Common myeloid progenitor, CD34-positive (primary cell): Measurements from ENCODE around the gene FAM227B.

Source experiments
- CTCF ChIA-PET: fragments of 350-600 bp; sonication (Branson Sonifier 250); formaldehyde crosslinking; loops from one replicate; lab custom pipeline; 2021; ENCODE audit warnings: antibody characterized with exemption; lab: Charles Lee
- POLR2A ChIA-PET: fragments of 350-600 bp; sonication (Branson Sonifier 250); formaldehyde crosslinking; loops from one replicate; lab custom pipeline; 2021; ENCODE audit warnings: antibody characterized with exemption; lab: Charles Lee
- DNase-seq, 3 donors: peaks; one replicate each; pipeline versions ENCODE4 v3.0.0 to v3.0.0-alpha.2; 2013
- H3K27ac ChIP-seq, 2 experiments: 1 replicate in 1 of 2; 2 replicates in 1 of 2; pipeline ENCODE4 v1.7.0; 2013; ENCODE audit warnings: inconsistent platforms in 2 of 2, low read length in 2 of 2, mild to moderate bottlenecking in 2 of 2, low read depth in 1 of 2, moderate library complexity in 1 of 2; ENCODE audit not compliant: severe bottlenecking in 2 of 2, insufficient read depth in 1 of 2, poor library complexity in 1 of 2
- H3K27me3 ChIP-seq, 5 experiments: replicated peaks in 2 of 5; 1 replicate in 3 of 5; 2 replicates in 2 of 5; pipeline versions ENCODE4 v1.6.1 to v1.7.0; 2013; ENCODE audit warnings: low read length in 4 of 5, mild to moderate bottlenecking in 2 of 5, moderate library complexity in 2 of 5, inconsistent platforms in 1 of 5; ENCODE audit not compliant: insufficient read depth in 5 of 5, control insufficient read depth in 4 of 5
- H3K36me3 ChIP-seq, 4 experiments: 1 replicate in 2 of 4; 2 replicates in 2 of 4; pipeline versions ENCODE4 v1.6.1 to v1.7.0; 2013; ENCODE audit warnings: low read length in 3 of 4, control low read depth in 1 of 4, mild to moderate bottlenecking in 1 of 4; ENCODE audit not compliant: control insufficient read depth in 4 of 4, insufficient read depth in 4 of 4
- H3K4me1 ChIP-seq, 4 experiments: 1 replicate in 3 of 4; 2 replicates in 1 of 4; pipeline versions ENCODE4 v1.6.1 to v1.7.1; 2013; ENCODE audit warnings: low read length in 3 of 4, mild to moderate bottlenecking in 3 of 4, control low read depth in 1 of 4, inconsistent platforms in 1 of 4, moderate library complexity in 1 of 4; ENCODE audit not compliant: control insufficient read depth in 4 of 4, insufficient read depth in 4 of 4; ENCODE audit errors: control extremely low read depth in 1 of 4
- H3K4me3 ChIP-seq, 7 experiments: 1 replicate in 4 of 7; 2 replicates in 3 of 7; pipeline versions ENCODE4 v1.5.1 to v1.7.0; 2013; ENCODE audit warnings: mild to moderate bottlenecking in 7 of 7, low read length in 6 of 7, moderate library complexity in 6 of 7, inconsistent platforms in 2 of 7, low read depth in 2 of 7, control low read depth in 1 of 7; ENCODE audit not compliant: insufficient read depth in 4 of 7, control insufficient read depth in 1 of 7; ENCODE audit errors: extremely low read depth in 1 of 7
- H3K9me3 ChIP-seq, 5 experiments: 1 replicate in 4 of 5; 2 replicates in 1 of 5; pipeline versions ENCODE4 v1.6.1 to v1.7.1; 2013; ENCODE audit warnings: low read length in 4 of 5, mild to moderate bottlenecking in 2 of 5, inconsistent platforms in 1 of 5, low read depth in 1 of 5, moderate library complexity in 1 of 5; ENCODE audit not compliant: control insufficient read depth in 4 of 5, insufficient read depth in 2 of 5; ENCODE audit errors: control extremely low read depth in 1 of 5
- WGBS: methylation state at CpG from one replicate; pipeline ENCODE4 v1.1.5; 2013; ENCODE audit not compliant: insufficient coverage; 5-methylcytosine and 5-hydroxymethylcytosine counted together

FAM227B gene

GRCh38 chr15:49308686-49309085, 311.9 kb downstream of the FAM227B start:
- CTCF ChIA-PET, result interaction anchor here (1.1 kb wide), 1 partner anchor 11 kb away, joined by 3 read pairs; no protein-coding TSS in a partner anchor
- Histone ChIP-seq H3K36me3 (peaks cover 2 to 34% (median 18%) of the 10 kb centered on the region in 4 experiments), H3K9me3 (peaks cover 0 to 3% (median 0%) of the 10 kb centered on the region in 5 experiments), H3K4me1 (no peaks in the 10 kb centered on the region), H3K27me3 (no peaks in the 10 kb centered on the region), H3K4me3 (no peak overlapping the region), H3K27ac (no peak overlapping the region)
- POLR2A ChIA-PET, result no interaction called here
- WGBS, result 83% methylated on average over 1 of the region's 2 CpGs
- no peak for DNase-seq

GRCh38 chr15:49306551-49306950, 314.1 kb downstream of the FAM227B start:
- no peak for DNase-seq
- Histone ChIP-seq H3K4me1 (no peaks in the 10 kb centered on the region), H3K4me3 (no peak overlapping the region), H3K36me3 (peaks cover 2 to 35% (median 20%) of the 10 kb centered on the region in 4 experiments), H3K27me3 (no peaks in the 10 kb centered on the region), H3K27ac (no peak overlapping the region), H3K9me3 (peaks cover 0 to 3% (median 0%) of the 10 kb centered on the region in 5 experiments)
- CTCF ChIA-PET, result no interaction called here
- POLR2A ChIA-PET, result no interaction called here
- WGBS, result no CpG with 5 or more reads among the region's 1 CpG

GRCh38 chr15:49303003-49303402, 317.6 kb downstream of the FAM227B start:
- POLR2A ChIA-PET, result no interaction called here
- peaks cover 2 to 44% (median 25%) of the 10 kb centered on the region in 4 experiments for H3K36me3 ChIP-seq
- no peaks in the 10 kb centered on the region for H3K27me3 ChIP-seq
- no peak overlapping the region for H3K27ac ChIP-seq
- peak in 2 of 3 donors; percentile 1 to 5 for DNase-seq
- CTCF ChIA-PET, result no interaction called here
- no peak overlapping the region for H3K4me3 ChIP-seq
- H3K4me1 ChIP-seq, result no peaks in the 10 kb centered on the region
- WGBS, result 29% methylated on average over 1 of the region's 3 CpGs
- H3K9me3 ChIP-seq, result peaks cover 0 to 10% (median 0%) of the 10 kb centered on the region in 5 experiments

- no peaks in the 10 kb centered on the region for H3K27me3 ChIP-seq
- H3K9me3 ChIP-seq, result peaks cover 0 to 15% (median 3%) of the 10 kb centered on the region in 5 experiments
- no peak overlapping the region for H3K27ac ChIP-seq
- CTCF ChIA-PET, result no interaction called here
- no peak for DNase-seq
- H3K4me1 ChIP-seq, result no peaks in the 10 kb centered on the region
- POLR2A ChIA-PET, result no interaction called here
- H3K4me3 ChIP-seq, result no peak overlapping the region
- H3K36me3 ChIP-seq, result peaks cover 2 to 42% (median 22%) of the 10 kb centered on the region in 4 experiments
Measured at GRCh38 chr15:49301562-49301961, 319.1 kb downstream of the FAM227B start.

- ChIA-PET POLR2A (no interaction called here), CTCF (no interaction called here)
- WGBS, result no CpG with 5 or more reads among the region's 3 CpGs
- Histone ChIP-seq H3K27ac (no peak overlapping the region), H3K9me3 (peaks cover 0 to 15% (median 3%) of the 10 kb centered on the region in 5 experiments), H3K27me3 (no peaks in the 10 kb centered on the region), H3K36me3 (peaks cover 8 to 47% (median 25%) of the 10 kb centered on the region in 4 experiments), H3K4me3 (no peak overlapping the region), H3K4me1 (no peaks in the 10 kb centered on the region)
- no peak for DNase-seq
Measured at GRCh38 chr15:49300856-49301255, 319.8 kb downstream of the FAM227B start.

- no peaks in the 10 kb centered on the region for H3K4me1 ChIP-seq
- no peak overlapping the region for H3K4me3 ChIP-seq
- ChIA-PET CTCF (no interaction called here), POLR2A (interaction anchor here (0.7 kb wide), 1 partner anchor 223 kb away, joined by 3 read pairs; no protein-coding TSS in a partner anchor)
- no CpG with 5 or more reads among the region's 1 CpG for WGBS
- H3K9me3 ChIP-seq, result peaks cover 0 to 15% (median 3%) of the 10 kb centered on the region in 5 experiments
- no peak overlapping the region for H3K27ac ChIP-seq
- DNase-seq, result no peak
- no peaks in the 10 kb centered on the region for H3K27me3 ChIP-seq
- peaks cover 16 to 52% (median 26%) of the 10 kb centered on the region in 4 experiments for H3K36me3 ChIP-seq
Measured at GRCh38 chr15:49297584-49297983, 323.0 kb downstream of the FAM227B start.

- ChIA-PET CTCF (no interaction called here), POLR2A (no interaction called here)
- Histone ChIP-seq H3K4me3 (no peak overlapping the region), H3K36me3 (peaks cover 22 to 53% (median 32%) of the 10 kb centered on the region in 4 experiments), H3K4me1 (no peaks in the 10 kb centered on the region), H3K9me3 (peaks cover 0 to 15% (median 3%) of the 10 kb centered on the region in 5 experiments), H3K27me3 (no peaks in the 10 kb centered on the region), H3K27ac (no peak overlapping the region)
- DNase-seq, result no peak
- no CpG with 5 or more reads among the region's 1 CpG for WGBS
Measured at GRCh38 chr15:49296258-49296657, 324.4 kb downstream of the FAM227B start.
